Adrenal gland (tissue), 12 donors: Measurements from ENCODE around the gene SP3. TPM values are rescaled to one million over a fixed set of nuclear protein-coding genes. Genes with fewer than 3 reads are reported as not detected.
A peak's percentile ranks its signal among the peaks of the same experiment; 100 is the strongest.

Experiments used
- DNase-seq, 7 donors: peaks; one replicate each; pipeline ENCODE4 v3.0.0-alpha.2; 2019 to 2020
- H3K27ac ChIP-seq, 5 donors: fragments of 200-600 bp; sonication (generic) in 4 of 5; 1 replicate in 3 of 5; 2 replicates in 2 of 5; pipeline versions ENCODE4 v1.5.1 to v1.8.0; 2016 to 2020; ENCODE audit warnings: mild to moderate bottlenecking in 1 of 5
- H3K27me3 ChIP-seq: fragments of 200-600 bp; 2 replicates; pipeline ENCODE4 v1.8.0; 2021
- H3K36me3 ChIP-seq, 2 donors: fragments of 200-600 bp; replicated peaks in 1 of 2; 1 replicate in 1 of 2; 2 replicates in 1 of 2; pipeline versions ENCODE4 v1.5.1 to v1.8.0; 2018 to 2022
- H3K4me1 ChIP-seq, 2 donors: fragments of 200-600 bp; replicated peaks in 1 of 2; 1 replicate in 1 of 2; 2 replicates in 1 of 2; pipeline versions ENCODE4 v1.5.1 to v1.8.0; 2018 to 2021
- H3K4me3 ChIP-seq, 4 donors: fragments of 200-600 bp; sonication (generic) in 3 of 4; one replicate each; pipeline ENCODE4 v1.5.1; 2016 to 2018
- H3K9me3 ChIP-seq, 3 donors: fragments of 200-600 bp; sonication (generic) in 1 of 3; replicated peaks in 1 of 3; 1 replicate in 2 of 3; 2 replicates in 1 of 3; pipeline versions ENCODE4 v1.5.1 to v1.8.0; 2016 to 2021
- CTCF ChIP-seq, 6 experiments: fragments of 450-650 bp in 4 of 6; fragments of 200-600 bp in 2 of 6; sonication (generic) in 1 of 6; IDR thresholded peaks; 1 replicate in 5 of 6; 2 replicates in 1 of 6; pipeline versions ENCODE4 v1.5.1 to v1.8.0; 2016 to 2021; ENCODE audit warnings: antibody characterized with exemption in 6 of 6, mild to moderate bottlenecking in 2 of 6, moderate library complexity in 1 of 6
- POLR2A ChIP-seq, 2 donors: fragments of 450-650 bp; IDR thresholded peaks; one replicate each; pipeline ENCODE4 v1.6.1; 2017; ENCODE audit warnings: antibody characterized with exemption in 2 of 2, mild to moderate bottlenecking in 2 of 2, moderate library complexity in 1 of 2
- WGBS, 4 donors: extraction: QIAGEN DNeasy Blood & Tissue Kit in 2 of 4; methylation state at CpG; one replicate each; pipeline versions ENCODE4 v1.1.5 to v1.1.7; 2013 to 2017; 5-methylcytosine and 5-hydroxymethylcytosine counted together
- intact Hi-C, 2 donors: fragments of 100-400 bp; cut with DNase I; formaldehyde crosslinking; loops; one replicate each; pipeline versions ENCODE4 v1.14.1 to v1.15.0; 2022 to 2023
- polyA plus RNA-seq, 3 donors: library from polyadenylated mRNA; stranded (reverse); fragments of 200-250 nt in 2 of 3; fragments of 350-450 nt in 1 of 3; fragmentation: Illumina TruSeq in 1 of 3; extraction: RNeasy Lipid Tissue Mini Kit (QIAGEN cat#74804) in 1 of 3; gene quantifications; one replicate each; pipeline ENCODE4 v1.2.3, GENCODE V29; 2013 to 2014
- total RNA-seq, 9 donors: library from RNA; depleted of rRNA in 4 of 9; stranded (reverse); fragments of >200 nt in 4 of 9; fragments of 120-200 nt in 1 of 9; fragmentation: NEBNext Ultra II Directional in 1 of 9; extraction: Animal tissue kit (Norgen Biotek cat#: 25700) in 1 of 9; gene quantifications; one replicate each; pipeline versions ENCODE4 v1.1.0 to v1.2.4, GENCODE V29; 2013 to 2023
- donor health status: healthy with polysubstance abuse.
- donor health status: Bipolar disorder and iron deficiency.
- donor health status: DM: yes; HTN: yes; CAD: no.
- donor health status: DM: no; HTN: no; CAD: no.
- donor health status: DM: no; HTN: no; CAD: no.
- donor health status: DM: yes; HTN: yes; CAD: no.

SP3 gene
- total and polyA plus RNA-seq, 12 donors: 8.9 to 118 (median 54.4) TPM

- peaks cover 0 to 21% of the 10 kb centered on the region in 2 donors for H3K4me1 ChIP-seq
- no peak overlapping the region for H3K4me3 ChIP-seq
- H3K27ac ChIP-seq: peak overlapping the region in 1 of 5 donors; percentile 16
- peak in 3 of 7 donors; percentile 18 to 60 (median 21) for DNase-seq
- intact Hi-C loops: no loop called here
- no peaks in the 10 kb centered on the region for H3K9me3 ChIP-seq
- WGBS, 4 donors: 55 to 69% (median 64%) methylated on average over 2 of the region's 2 CpGs
- no peaks in the 10 kb centered on the region for H3K27me3 ChIP-seq
- TF ChIP-seq CTCF (IDR thresholded peaks at IDR 0.05): no peak
- no peak for TF ChIP-seq POLR2A (IDR thresholded peaks at IDR 0.05)
- no peaks in the 10 kb centered on the region for H3K36me3 ChIP-seq
Measured at GRCh38 chr2:173986805-173987204, 21.6 kb upstream of the SP3 start.

- DNase-seq: no peak
- WGBS, 4 donors: 42 to 81% (median 66%) methylated on average over 1 of the region's 1 CpG
- no peak for TF ChIP-seq POLR2A (IDR thresholded peaks at IDR 0.05)
- no peak for TF ChIP-seq CTCF (IDR thresholded peaks at IDR 0.05)
- H3K9me3 ChIP-seq: no peaks in the 10 kb centered on the region
- intact Hi-C loops: no loop called here
- no peaks in the 10 kb centered on the region for H3K27me3 ChIP-seq
- no peak overlapping the region for H3K4me3 ChIP-seq
- no peaks in the 10 kb centered on the region for H3K36me3 ChIP-seq
- H3K4me1 ChIP-seq: peaks cover 0 to 11% of the 10 kb centered on the region in 2 donors
- H3K27ac ChIP-seq: no peak overlapping the region
Measured at GRCh38 chr2:173985605-173985992, 20.4 kb upstream of the SP3 start.

- Histone ChIP-seq H3K36me3 (no peaks in the 10 kb centered on the region), H3K4me1 (peaks cover 0 to 11% of the 10 kb centered on the region in 2 donors), H3K4me3 (no peak overlapping the region), H3K27me3 (no peaks in the 10 kb centered on the region), H3K27ac (no peak overlapping the region), H3K9me3 (no peaks in the 10 kb centered on the region)
- 63 to 81% (median 76%) methylated on average over 9 of the region's 9 CpGs for WGBS, 4 donors
- no peak for TF ChIP-seq CTCF (IDR thresholded peaks at IDR 0.05)
- no peak for TF ChIP-seq POLR2A (IDR thresholded peaks at IDR 0.05)
- no peak for DNase-seq
- intact Hi-C loops: no loop called here
Measured at GRCh38 chr2:173984866-173985604, 19.9 kb upstream of the SP3 start.

- WGBS, 4 donors: 39 to 59% (median 54%) methylated on average over 3 of the region's 3 CpGs
- intact Hi-C loops: no loop called here
- Histone ChIP-seq H3K4me3 (no peak overlapping the region), H3K4me1 (peaks cover 0 to 11% of the 10 kb centered on the region in 2 donors), H3K9me3 (no peaks in the 10 kb centered on the region), H3K27me3 (no peaks in the 10 kb centered on the region), H3K36me3 (no peaks in the 10 kb centered on the region), H3K27ac (no peak overlapping the region)
- no peak for DNase-seq
- TF ChIP-seq POLR2A (IDR thresholded peaks at IDR 0.05) (no peak), CTCF (IDR thresholded peaks at IDR 0.05) (no peak)
Measured at GRCh38 chr2:173983391-173983871, 18.3 kb upstream of the SP3 start.
